Vagina (tissue), 2 donors: ENCODE measurements around the gene ALDH3A1. TPM values are rescaled to one million over a fixed set of nuclear protein-coding genes. Genes with fewer than 3 reads are reported as not detected.

Experiments used
- DNase-seq, 2 donors: peaks; one replicate each; pipeline ENCODE4 v3.0.0-alpha.2; 2017; ENCODE audit errors: extremely low spot score in 2 of 2
- H3K27ac ChIP-seq: fragments of 200-600 bp; sonication (generic); one replicate; pipeline ENCODE4 v1.5.1; 2019
- H3K27me3 ChIP-seq: fragments of 200-600 bp; sonication (generic); one replicate; pipeline ENCODE4 v1.5.1; 2019
- H3K36me3 ChIP-seq, 2 donors: fragments of 200-600 bp; sonication (generic); one replicate each; pipeline ENCODE4 v1.5.1; 2017 to 2019
- H3K4me1 ChIP-seq: fragments of 200-600 bp; sonication (generic); one replicate; pipeline ENCODE4 v1.5.1; 2019
- H3K4me3 ChIP-seq, 2 donors: fragments of 200-600 bp; sonication (generic); 1 replicate in 1 of 2; 2 replicates in 1 of 2; pipeline ENCODE4 v1.5.1; 2016 to 2019
- H3K9me3 ChIP-seq: fragments of 200-600 bp; sonication (generic); one replicate; pipeline ENCODE4 v1.5.1; 2019
- POLR2A ChIP-seq, 2 donors: fragments of 450-650 bp; IDR thresholded peaks; one replicate each; pipeline ENCODE4 v1.6.1; 2017; ENCODE audit warnings: antibody characterized with exemption in 2 of 2, mild to moderate bottlenecking in 2 of 2, moderate library complexity in 2 of 2
- POLR2AphosphoS5 ChIP-seq, 2 donors: sonication (generic); formaldehyde crosslinking; IDR thresholded peaks; one replicate each; pipeline ENCODE4 v1.9.0; 2017; ENCODE audit warnings: antibody characterized with exemption in 2 of 2, mild to moderate bottlenecking in 2 of 2, low read depth in 1 of 2; ENCODE audit not compliant: insufficient read depth in 1 of 2
- intact Hi-C: fragments of 100-400 bp; cut with DNase I; formaldehyde crosslinking; loops from one replicate; pipeline ENCODE4 v1.15.1; 2023
- total RNA-seq: library from RNA; depleted of rRNA; stranded (reverse); fragments of >200 nt; gene quantifications from one replicate; pipeline ENCODE4 v1.2.3, GENCODE V29; 2016
- TF ChIP-seq, protein P1 (sequence below), 3 experiments: fragments of 450-650 bp in 2 of 3; fragments of 200-600 bp in 1 of 3; sonication (generic) in 1 of 3; IDR thresholded peaks; one replicate each; pipeline ENCODE4 v1.5.1; 2017 to 2019; ENCODE audit warnings: antibody characterized with exemption in 3 of 3, mild to moderate bottlenecking in 2 of 3, moderate library complexity in 2 of 3

The ALDH3A1 gene
- total RNA-seq, 1 donor from 2014 or later, result 14.2 TPM

- no peak for DNase-seq
Observed at GRCh38 chr17:19738073-19738449, 10.0 kb downstream of the ALDH3A1 start.

DNA sequence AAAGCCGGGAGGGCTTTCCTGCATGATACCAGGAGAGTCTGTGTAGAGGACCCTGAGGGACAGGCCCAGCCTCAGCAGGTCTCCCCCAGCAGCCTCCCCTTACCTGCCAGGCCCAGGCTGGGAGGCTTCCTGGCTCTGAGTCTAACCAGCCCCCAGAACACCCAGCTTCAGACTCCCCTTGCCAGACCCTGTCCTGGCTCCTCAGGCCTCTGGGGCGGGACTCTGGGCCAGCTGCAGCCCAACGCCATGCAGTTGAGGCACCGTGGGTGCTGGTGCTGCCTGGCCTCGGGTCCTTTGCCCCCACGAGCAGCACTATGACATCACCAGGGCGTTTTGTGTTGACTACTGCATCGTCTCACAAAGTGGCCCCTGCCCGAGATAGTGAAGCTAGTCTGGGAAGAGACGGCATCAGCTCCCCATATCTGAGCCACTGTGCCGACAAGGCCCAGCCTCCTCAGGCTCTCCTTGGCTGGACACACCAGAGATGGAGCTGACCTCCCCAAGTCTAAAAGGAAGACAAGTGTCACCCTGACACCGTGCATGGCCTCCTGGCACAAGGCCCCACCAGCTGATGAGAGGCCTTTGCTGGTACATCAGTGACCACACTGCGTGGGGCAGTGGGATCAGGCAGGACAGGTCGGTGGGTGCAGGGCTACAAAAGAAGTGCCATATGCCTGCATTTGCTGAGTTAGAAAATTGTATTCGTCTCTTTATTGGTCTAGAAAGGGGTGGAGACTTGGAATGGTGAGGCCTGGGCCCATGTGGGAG is 10.6 kb downstream of the ALDH3A1 start:
- H3K27ac ChIP-seq, result no peak overlapping the region
- H3K4me3 ChIP-seq, result no peak overlapping the region
- no peaks in the 10 kb centered on the region for H3K4me1 ChIP-seq
- no peaks in the 10 kb centered on the region for H3K36me3 ChIP-seq
- intact Hi-C loops, result no loop called here
- H3K9me3 ChIP-seq, result no peaks in the 10 kb centered on the region
- no peaks in the 10 kb centered on the region for H3K27me3 ChIP-seq
- TF ChIP-seq, protein P1, sequence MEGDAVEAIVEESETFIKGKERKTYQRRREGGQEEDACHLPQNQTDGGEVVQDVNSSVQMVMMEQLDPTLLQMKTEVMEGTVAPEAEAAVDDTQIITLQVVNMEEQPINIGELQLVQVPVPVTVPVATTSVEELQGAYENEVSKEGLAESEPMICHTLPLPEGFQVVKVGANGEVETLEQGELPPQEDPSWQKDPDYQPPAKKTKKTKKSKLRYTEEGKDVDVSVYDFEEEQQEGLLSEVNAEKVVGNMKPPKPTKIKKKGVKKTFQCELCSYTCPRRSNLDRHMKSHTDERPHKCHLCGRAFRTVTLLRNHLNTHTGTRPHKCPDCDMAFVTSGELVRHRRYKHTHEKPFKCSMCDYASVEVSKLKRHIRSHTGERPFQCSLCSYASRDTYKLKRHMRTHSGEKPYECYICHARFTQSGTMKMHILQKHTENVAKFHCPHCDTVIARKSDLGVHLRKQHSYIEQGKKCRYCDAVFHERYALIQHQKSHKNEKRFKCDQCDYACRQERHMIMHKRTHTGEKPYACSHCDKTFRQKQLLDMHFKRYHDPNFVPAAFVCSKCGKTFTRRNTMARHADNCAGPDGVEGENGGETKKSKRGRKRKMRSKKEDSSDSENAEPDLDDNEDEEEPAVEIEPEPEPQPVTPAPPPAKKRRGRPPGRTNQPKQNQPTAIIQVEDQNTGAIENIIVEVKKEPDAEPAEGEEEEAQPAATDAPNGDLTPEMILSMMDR (IDR thresholded peaks at IDR 0.05), result no peak
- TF ChIP-seq POLR2AphosphoS5 (IDR thresholded peaks at IDR 0.05; ENCODE audit: insufficient read depth in 1 of 2, low read depth in 1 of 2), result no peak
- TF ChIP-seq POLR2A (IDR thresholded peaks at IDR 0.05), result no peak
- no peak for DNase-seq

More at GRCh38 chr17:19738073-19738449, 10.0 kb downstream of the ALDH3A1 start:
- Histone ChIP-seq H3K36me3 (no peaks in the 10 kb centered on the region), H3K27me3 (no peaks in the 10 kb centered on the region), H3K4me3 (no peak overlapping the region), H3K4me1 (no peaks in the 10 kb centered on the region), H3K9me3 (no peaks in the 10 kb centered on the region), H3K27ac (no peak overlapping the region)
- TF ChIP-seq POLR2A (IDR thresholded peaks at IDR 0.05) (no peak), POLR2AphosphoS5 (IDR thresholded peaks at IDR 0.05; ENCODE audit: insufficient read depth in 1 of 2, low read depth in 1 of 2) (no peak)
- TF ChIP-seq, protein P1 (IDR thresholded peaks at IDR 0.05), result no peak
- intact Hi-C loops, result no loop called here

DNA sequence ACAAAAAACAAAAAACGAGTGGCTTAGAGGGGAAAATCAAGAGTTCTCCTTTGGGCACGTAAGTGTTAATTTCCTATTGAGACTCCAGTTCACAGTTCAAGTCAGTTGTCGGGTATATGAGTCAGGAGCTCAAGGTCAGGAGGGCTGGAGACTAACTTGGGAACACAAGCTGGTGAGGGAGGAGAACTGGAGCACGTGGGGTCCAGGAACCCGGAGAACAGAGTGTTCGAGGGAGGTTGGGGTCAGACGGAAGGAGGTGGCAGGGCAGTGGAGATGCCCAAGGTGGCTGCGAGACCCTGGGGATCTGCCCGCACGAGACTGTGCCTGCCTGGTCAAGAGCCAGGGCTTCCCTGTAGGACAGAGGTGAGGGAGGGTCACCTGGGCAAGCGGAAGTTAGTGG is 12.0 kb downstream of the ALDH3A1 start:
- TF ChIP-seq POLR2A (IDR thresholded peaks at IDR 0.05) (no peak), POLR2AphosphoS5 (IDR thresholded peaks at IDR 0.05; ENCODE audit: insufficient read depth in 1 of 2, low read depth in 1 of 2) (peak in 1 of 2 donors; percentile 26)
- TF ChIP-seq, protein P1 (IDR thresholded peaks at IDR 0.05), result no peak
- H3K27me3 ChIP-seq, result no peaks in the 10 kb centered on the region
- H3K4me3 ChIP-seq, result no peak overlapping the region
- no peaks in the 10 kb centered on the region for H3K9me3 ChIP-seq
- DNase-seq, result no peak
- intact Hi-C loops, result no loop called here
- H3K27ac ChIP-seq, result no peak overlapping the region
- no peaks in the 10 kb centered on the region for H3K4me1 ChIP-seq
- H3K36me3 ChIP-seq, result no peaks in the 10 kb centered on the region

GRCh38 chr17:19733953-19734526 is 14.1 kb downstream of the ALDH3A1 start:
- peaks cover 10% of the 10 kb centered on the region for H3K4me1 ChIP-seq

More at GRCh38 chr17:19733953-19734526, 14.1 kb downstream of the ALDH3A1 start:
- Histone ChIP-seq H3K27ac (no peak overlapping the region), H3K36me3 (no peaks in the 10 kb centered on the region), H3K4me3 (no peak overlapping the region), H3K27me3 (no peaks in the 10 kb centered on the region), H3K9me3 (no peaks in the 10 kb centered on the region)
- TF ChIP-seq POLR2A (IDR thresholded peaks at IDR 0.05), result no peak
- TF ChIP-seq, protein P1 (IDR thresholded peaks at IDR 0.05), result no peak
- no peak for TF ChIP-seq POLR2AphosphoS5 (IDR thresholded peaks at IDR 0.05; ENCODE audit: insufficient read depth in 1 of 2, low read depth in 1 of 2)
- intact Hi-C loops, result no loop called here
- no peak for DNase-seq
